ENCODE measurements around the gene SMURF1.

GRCh38 chr7:99155211-99155610 is 11.3 kb upstream of the SMURF1 start:
- no peak for TF ChIP-seq CTCF (IDR thresholded peaks at IDR 0.05)
- no peak for TF ChIP-seq POLR2A (IDR thresholded peaks at IDR 0.05)
